MV-4-11 (cell line): ENCODE results near the gene DXO.

ENCODE experiments used
- DNase-seq: peaks from one replicate; lab custom pipeline; 2025; lab: John Stamatoyannopoulos, UW

The DXO gene

GRCh38 chr6:31930962-31931361 is 41.0 kb downstream of the DXO start:
- DNase-seq = no peak

GRCh38 chr6:31928672-31928939 is 43.3 kb downstream of the DXO start:
- DNase-seq = no peak

GRCh38 chr6:31927863-31928671 is 43.9 kb downstream of the DXO start:
- no peak for DNase-seq

- DNase-seq = peak; percentile 56
Observed at GRCh38 chr6:31927242-31927862, 44.6 kb downstream of the DXO start, which contains the start of gene C2. C2 (plus strand) TSS chr6:31927717; CDS start chr6:31927753, 36 bp downstream.

- no peak for DNase-seq
Observed at GRCh38 chr6:31922942-31923341, 49.0 kb downstream of the DXO start.

GRCh38 chr6:31920811-31921210 is 51.1 kb downstream of the DXO start:
- peak; percentile 56 for DNase-seq
